Neuron (in vitro differentiated cells): ENCODE measurements around the gene TENM4.

ENCODE experiments used
- H2AFZ ChIP-seq: one replicate; pipeline ENCODE4 v1.6.1; 2013; ENCODE audit warnings: low read depth, mild to moderate bottlenecking, inconsistent platforms, low read length, moderate library complexity
- H3K27me3 ChIP-seq: one replicate; pipeline ENCODE4 v1.6.1; 2013; ENCODE audit warnings: low read length; ENCODE audit not compliant: insufficient read depth
- H3K36me3 ChIP-seq: one replicate; pipeline ENCODE4 v1.6.1; 2013; ENCODE audit warnings: low read length; ENCODE audit not compliant: insufficient read depth
- H3K4me1 ChIP-seq: one replicate; pipeline ENCODE4 v1.6.1; 2013; ENCODE audit warnings: low read length; ENCODE audit not compliant: insufficient read depth
- H3K4me3 ChIP-seq: 2 replicates; pipeline ENCODE4 v1.5.1; 2013; ENCODE audit warnings: mild to moderate bottlenecking, low read length, moderate library complexity
- H3K9me3 ChIP-seq: one replicate; pipeline ENCODE4 v1.6.1; 2013; ENCODE audit warnings: low read length

Gene TENM4

DNA sequence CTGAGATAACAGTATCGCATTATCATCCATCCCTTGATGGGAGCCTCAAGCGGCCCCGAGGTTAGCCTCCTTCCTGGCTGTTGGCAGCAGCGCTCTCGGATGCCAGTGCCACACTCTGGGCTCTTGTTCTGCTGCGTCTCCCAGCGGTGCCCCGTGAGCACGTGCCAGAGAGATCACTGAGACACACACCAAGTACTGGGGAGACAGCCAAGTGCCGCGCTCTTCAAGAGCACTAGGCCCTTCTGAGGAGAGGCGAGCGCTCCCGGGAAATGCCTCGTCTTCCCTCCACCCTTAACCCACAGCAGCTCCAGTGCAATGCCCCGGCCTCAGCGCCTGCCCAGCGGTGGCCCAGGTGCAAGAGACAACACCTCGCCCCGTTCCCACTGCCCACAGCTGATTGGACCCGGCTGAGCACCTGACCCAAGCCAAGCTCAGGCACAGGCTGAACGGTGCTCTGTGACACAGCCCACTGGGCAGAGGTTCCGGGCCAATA, 617.9 kb downstream of the TENM4 start:
- Histone ChIP-seq H3K27me3 (no peaks in the 10 kb centered on the region), H3K36me3 (no peaks in the 10 kb centered on the region)

DNA sequence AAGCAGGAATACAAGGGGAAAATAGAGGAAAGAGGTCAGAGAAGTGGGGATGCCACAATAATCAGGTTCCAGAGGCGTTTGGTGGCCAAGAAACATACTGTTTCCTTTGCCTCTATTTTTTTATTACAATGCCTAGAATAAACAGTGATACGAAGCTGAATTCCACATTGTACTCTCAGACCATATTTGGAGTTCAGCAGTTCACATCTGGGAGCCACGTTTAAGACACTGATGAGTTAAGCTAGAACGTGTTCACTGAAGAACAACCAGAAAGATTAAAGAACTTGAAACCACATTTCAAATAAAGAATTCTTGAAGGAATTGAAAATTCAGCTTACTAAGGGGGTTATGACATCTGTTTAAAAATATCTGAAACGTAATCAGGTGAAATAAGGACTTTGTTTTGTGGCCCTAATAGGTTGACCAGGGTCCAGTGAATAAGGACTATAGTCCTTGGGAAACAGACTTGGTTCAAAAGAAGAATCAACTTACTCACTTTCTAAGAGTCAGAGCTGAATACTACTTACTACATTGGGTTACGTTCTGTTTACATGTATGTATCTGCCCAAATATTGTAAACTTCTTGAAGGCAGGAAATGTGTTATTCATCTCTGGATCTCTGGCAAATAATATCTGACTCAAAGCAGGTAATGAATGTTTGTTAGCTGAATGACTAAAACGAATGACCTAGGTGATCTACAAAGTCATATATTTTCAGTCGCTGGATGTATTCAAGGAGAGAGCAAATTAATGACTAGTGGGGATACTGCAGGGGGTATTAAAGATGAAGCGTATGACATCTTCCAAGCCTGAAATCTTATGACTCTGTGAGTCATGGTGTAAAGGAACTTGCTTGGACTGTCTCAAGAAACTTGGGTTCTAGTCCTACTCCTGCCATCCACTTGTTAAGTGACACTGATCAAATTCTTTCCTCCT, 619.2 kb downstream of the TENM4 start:
- H2AFZ ChIP-seq, result no peak overlapping the region

More for the DNA sequence above, 617.9 kb downstream of the TENM4 start:
- no peak overlapping the region for H3K4me3 ChIP-seq
- H3K4me1 ChIP-seq, result peaks cover 12% of the 10 kb centered on the region
- H2AFZ ChIP-seq, result no peak overlapping the region
- H3K9me3 ChIP-seq, result no peaks in the 10 kb centered on the region

DNA sequence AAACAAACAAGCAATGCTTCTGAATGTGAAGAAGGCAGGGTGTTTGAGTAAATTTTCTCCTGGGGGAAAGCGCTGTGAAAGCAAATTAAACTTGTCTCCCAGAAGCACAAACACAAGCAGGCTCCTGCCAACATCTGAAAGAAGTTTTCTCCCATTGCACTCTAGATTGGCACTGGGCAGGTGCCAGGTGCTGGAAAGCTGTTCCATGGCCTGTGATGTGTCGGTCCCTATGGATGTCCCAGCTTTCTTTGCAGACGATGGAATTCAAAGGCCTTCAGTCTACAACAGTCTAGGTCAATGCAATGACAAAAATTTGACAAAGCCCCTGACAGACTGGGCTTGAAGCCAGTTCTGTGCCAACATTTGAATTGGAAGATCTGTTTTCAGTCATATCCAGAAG, 620.1 kb downstream of the TENM4 start:
- Histone ChIP-seq H3K4me3 (no peak overlapping the region), H3K27me3 (no peaks in the 10 kb centered on the region), H3K36me3 (no peaks in the 10 kb centered on the region), H2AFZ (no peak overlapping the region), H3K9me3 (no peaks in the 10 kb centered on the region), H3K4me1 (peaks cover 11% of the 10 kb centered on the region)

More for the DNA sequence above, 619.2 kb downstream of the TENM4 start:
- Histone ChIP-seq H3K4me1 (peaks cover 12% of the 10 kb centered on the region), H3K27me3 (no peaks in the 10 kb centered on the region), H3K9me3 (no peaks in the 10 kb centered on the region), H3K4me3 (no peak overlapping the region), H3K36me3 (no peaks in the 10 kb centered on the region)

DNA sequence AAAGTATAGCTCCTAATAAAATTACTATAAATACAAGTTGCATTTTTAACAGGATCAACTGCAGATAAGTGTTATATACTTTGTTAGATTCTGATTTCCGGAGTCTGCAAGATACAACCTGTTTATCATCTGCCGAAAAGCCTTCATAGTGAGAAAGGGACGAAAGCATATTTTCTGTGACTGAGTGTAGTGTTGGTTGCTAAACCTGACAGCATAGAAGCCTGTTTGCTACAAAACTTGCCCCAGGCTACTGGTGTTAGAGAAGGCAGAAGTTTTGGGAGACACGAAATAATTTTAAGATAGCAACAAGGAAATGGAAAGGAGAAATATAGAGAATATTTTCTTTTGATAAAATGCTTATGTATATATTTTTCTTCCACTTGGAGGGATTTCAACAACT, 622.6 kb downstream of the TENM4 start:
- H3K27me3 ChIP-seq, result no peaks in the 10 kb centered on the region
- no peak overlapping the region for H2AFZ ChIP-seq
- no peaks in the 10 kb centered on the region for H3K36me3 ChIP-seq

DNA sequence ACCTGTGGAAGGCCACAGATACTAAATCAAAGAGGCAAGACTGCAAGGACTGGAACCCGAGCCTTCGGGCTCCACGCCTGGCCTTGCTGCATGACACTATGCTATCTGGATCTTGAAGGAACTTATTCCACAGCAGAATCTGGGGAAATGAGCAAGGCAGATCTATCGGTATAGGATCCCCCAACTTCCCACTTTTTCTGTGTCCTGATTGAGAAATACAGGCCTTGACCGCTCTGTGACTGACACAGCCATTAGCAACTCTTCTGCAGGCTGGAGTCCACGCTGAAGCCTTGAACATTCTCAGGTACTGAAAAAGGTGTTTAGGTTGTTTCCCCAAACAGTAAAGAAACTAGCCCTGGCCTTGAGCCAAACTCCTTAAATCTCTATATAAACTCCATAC, 625.0 kb downstream of the TENM4 start:
- no peaks in the 10 kb centered on the region for H3K9me3 ChIP-seq
- H3K4me3 ChIP-seq, result no peak overlapping the region
- H3K36me3 ChIP-seq, result peaks cover 4% of the 10 kb centered on the region
- H2AFZ ChIP-seq, result no peak overlapping the region
- no peaks in the 10 kb centered on the region for H3K27me3 ChIP-seq
- H3K4me1 ChIP-seq, result peaks cover 10% of the 10 kb centered on the region

More for the DNA sequence above, 622.6 kb downstream of the TENM4 start:
- Histone ChIP-seq H3K9me3 (no peaks in the 10 kb centered on the region), H3K4me1 (peaks cover 3% of the 10 kb centered on the region), H3K4me3 (no peak overlapping the region)

DNA sequence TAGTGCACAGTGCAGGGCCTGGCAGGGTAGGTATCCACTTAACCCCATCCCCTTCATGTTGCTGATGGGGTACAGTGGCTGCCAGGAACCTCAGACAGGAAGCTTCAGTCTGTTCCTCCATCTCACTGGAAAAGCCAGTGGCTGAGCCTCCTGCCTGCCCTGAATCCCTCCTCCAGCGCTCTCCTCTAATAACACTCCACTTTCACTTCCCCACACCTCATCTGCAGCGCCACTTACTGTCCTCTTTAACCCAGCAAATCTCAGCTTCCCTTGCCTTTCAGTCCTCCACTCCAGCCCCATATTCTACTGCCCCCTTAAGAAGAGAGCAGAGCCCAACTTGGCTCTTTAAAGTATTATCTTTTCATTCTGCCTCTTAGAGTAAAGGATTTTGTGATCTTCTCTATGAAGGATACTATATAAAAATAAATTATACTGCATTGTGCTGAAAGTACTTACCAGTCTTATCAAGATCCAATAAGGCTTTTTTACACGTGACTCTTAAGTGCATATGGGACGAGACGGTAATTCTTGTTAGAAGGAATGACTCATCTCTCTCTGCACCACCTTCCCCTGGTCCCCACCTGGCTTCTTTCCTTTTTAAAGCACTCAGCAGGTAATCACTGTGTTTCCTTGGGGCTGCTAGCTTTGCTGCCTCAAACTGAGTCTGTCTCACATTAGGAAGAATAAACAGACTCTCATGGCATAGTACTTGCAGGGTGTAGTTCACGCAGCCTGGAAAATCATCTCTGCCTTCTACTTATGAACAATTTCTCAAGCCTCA, 628.1 kb downstream of the TENM4 start:
- no peaks in the 10 kb centered on the region for H3K27me3 ChIP-seq
- H3K9me3 ChIP-seq, result no peaks in the 10 kb centered on the region
- H3K4me1 ChIP-seq, result peaks cover 32% of the 10 kb centered on the region
- H2AFZ ChIP-seq, result no peak overlapping the region
- no peak overlapping the region for H3K4me3 ChIP-seq
- H3K36me3 ChIP-seq, result peaks cover 4% of the 10 kb centered on the region

DNA sequence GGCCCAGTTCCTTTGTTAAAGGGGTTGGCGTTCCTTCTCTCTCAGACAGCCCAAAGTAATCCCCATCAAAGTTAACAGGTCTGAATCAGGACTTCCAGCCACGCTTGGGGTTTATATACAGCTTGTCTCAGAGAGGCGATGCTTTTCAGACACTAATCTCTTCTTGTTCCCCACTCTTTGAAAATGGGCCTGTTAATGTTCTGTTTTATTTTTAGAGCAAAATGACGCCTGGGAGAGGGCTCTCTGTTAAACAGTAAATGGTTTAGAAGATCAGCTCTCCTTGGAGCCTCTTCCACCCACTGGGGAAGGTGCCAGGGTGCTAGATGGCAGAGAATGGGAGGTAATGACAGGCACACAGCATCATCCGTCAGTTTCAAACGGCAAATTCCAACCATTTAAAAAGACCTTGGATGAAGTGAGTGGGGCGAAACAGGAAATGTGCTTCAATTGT, 630.2 kb downstream of the TENM4 start:
- peak overlapping the region; percentile 18 for H2AFZ ChIP-seq
- peaks cover 4% of the 10 kb centered on the region for H3K36me3 ChIP-seq
- H3K4me1 ChIP-seq, result peaks cover 32% of the 10 kb centered on the region
- H3K27me3 ChIP-seq, result no peaks in the 10 kb centered on the region
- H3K9me3 ChIP-seq, result no peaks in the 10 kb centered on the region
- no peak overlapping the region for H3K4me3 ChIP-seq

DNA sequence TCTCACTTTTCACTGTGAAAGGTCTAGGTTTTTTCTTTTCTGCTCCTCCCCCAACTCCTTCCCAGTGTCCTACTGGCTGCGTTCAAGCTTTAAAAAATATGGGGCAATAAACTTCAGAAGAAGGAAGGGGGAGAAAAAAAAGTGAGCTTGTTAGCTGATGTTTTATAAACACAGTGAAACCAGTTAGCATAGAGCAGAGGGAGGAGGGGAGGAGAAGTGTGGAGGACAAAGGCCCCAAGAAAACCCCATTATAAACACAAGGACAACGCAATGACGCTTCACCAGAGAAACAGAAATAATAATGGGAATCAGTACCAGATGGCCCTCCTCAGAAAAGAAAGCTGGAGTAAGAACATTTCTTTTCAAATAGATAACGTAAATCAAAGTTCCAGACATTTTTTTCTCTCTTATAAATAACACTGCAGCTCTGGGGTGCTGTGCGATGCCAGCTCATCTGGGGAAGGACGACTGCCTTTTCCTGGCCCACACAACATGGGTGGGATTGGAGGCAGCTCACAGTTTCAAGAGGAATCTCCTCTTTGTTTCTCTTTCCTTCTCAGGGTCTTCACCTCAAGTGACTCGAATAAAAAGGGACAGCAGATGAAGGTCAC, 630.8 kb downstream of the TENM4 start:
- H3K9me3 ChIP-seq, result no peaks in the 10 kb centered on the region
- H2AFZ ChIP-seq, result peak overlapping the region; percentile 18
- no peak overlapping the region for H3K4me3 ChIP-seq
- peaks cover 32% of the 10 kb centered on the region for H3K4me1 ChIP-seq
- peaks cover 4% of the 10 kb centered on the region for H3K36me3 ChIP-seq
- H3K27me3 ChIP-seq, result no peaks in the 10 kb centered on the region

DNA sequence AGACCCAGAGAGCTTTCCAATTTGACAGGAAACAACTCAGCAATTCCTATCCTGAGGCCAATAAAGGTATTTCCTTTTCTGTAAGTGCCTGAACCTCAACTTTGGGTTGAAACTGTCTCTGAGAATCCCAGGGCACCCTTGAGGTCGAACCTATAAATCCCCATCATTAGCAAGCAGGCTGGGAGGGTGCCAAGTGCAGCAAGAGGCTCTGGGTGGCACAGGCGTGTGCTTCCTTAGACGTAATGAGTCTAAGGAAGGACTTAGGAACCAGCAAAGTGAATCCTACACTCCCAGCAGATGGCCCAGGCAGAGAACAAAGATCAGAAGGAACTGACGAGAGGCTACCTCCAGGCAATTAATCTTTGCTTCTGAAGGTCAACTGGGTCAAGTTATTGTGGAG, 631.9 kb downstream of the TENM4 start:
- Histone ChIP-seq H3K4me3 (no peak overlapping the region), H3K9me3 (no peaks in the 10 kb centered on the region), H3K36me3 (peaks cover 8% of the 10 kb centered on the region), H3K4me1 (peaks cover 32% of the 10 kb centered on the region), H3K27me3 (no peaks in the 10 kb centered on the region), H2AFZ (no peak overlapping the region)

DNA sequence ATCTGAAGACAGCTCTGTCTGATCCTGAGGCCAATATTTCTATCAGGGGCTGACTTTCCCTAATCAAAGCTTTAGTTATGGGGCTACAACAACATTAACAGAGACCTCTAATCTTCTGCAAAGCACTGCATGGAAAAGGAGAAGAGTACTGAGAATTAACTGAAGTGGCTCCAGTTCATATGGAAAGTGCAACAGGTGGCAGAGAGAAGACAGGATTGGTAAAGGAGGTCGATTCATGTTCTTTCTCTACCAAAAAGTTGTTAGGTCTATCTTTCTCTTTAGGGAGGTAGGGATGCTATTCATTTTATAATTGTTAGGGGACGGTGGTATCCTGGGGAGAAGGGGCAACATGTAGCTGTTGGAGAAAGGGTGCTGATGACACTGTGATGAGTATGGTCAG, 633.5 kb downstream of the TENM4 start:
- Histone ChIP-seq H3K4me1 (peaks cover 32% of the 10 kb centered on the region), H3K9me3 (no peaks in the 10 kb centered on the region), H2AFZ (no peak overlapping the region), H3K27me3 (no peaks in the 10 kb centered on the region), H3K36me3 (peaks cover 8% of the 10 kb centered on the region), H3K4me3 (no peak overlapping the region)

DNA sequence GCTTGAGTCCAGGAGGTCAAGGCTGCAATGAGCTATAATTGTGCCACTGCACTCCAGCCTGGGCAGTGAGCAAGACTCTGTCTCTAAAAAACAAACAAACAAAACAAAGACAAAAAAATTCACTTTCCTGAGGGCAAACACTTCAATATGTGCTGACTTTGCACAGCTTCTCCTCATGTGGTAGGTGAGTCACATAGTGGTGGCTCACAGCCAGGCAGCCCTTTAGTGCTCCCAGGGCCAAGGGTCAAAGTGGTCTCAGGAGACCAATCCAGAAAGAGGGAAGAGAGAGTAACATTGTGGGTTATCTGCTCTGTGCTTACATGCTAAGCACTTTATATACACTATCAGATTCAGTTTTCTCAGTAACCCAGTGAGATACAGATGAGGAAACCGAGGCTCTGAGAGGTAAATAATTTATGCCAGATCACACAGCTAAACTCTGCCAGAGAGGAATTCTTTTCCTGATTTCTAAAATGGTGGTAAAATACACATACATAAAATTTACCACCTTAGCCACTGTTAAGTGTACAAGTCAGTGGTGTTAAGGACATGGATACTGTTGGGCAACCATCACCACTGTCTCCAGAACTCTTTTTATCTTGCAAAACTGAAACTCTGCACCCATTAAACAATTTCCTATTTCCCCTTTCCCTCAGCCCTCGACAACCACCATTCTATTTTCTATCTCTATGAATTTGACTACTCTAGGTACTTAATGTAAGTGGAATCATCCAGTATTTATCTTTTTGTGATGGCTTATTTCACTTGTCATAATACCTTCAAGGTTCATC, 634.4 kb downstream of the TENM4 start:
- H2AFZ ChIP-seq, result no peak overlapping the region
- H3K4me3 ChIP-seq, result no peak overlapping the region
- H3K36me3 ChIP-seq, result peaks cover 4% of the 10 kb centered on the region
- H3K4me1 ChIP-seq, result peaks cover 35% of the 10 kb centered on the region
- no peaks in the 10 kb centered on the region for H3K27me3 ChIP-seq
- no peaks in the 10 kb centered on the region for H3K9me3 ChIP-seq

DNA sequence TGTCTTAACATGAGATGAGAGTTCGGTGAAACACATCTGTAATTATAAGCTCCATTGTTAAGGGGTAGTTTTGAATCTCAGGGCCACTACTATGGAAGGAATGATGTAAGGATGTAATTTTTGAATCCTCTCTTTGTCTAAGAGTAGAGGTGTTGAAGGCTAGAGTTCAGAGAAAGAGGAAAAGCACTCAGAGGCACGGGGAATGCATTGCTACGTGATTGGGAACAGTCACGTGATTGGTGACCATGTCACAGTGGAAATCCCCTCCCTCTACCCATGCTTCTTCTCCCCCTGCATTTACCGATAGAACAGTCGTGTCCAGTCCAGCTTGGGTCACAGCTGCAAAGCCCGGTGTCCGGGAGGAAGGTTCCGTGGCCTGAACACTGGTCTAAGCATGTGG, 635.8 kb downstream of the TENM4 start:
- peaks cover 22% of the 10 kb centered on the region for H3K4me1 ChIP-seq

More for the DNA sequence above, 635.8 kb downstream of the TENM4 start:
- no peaks in the 10 kb centered on the region for H3K27me3 ChIP-seq
- no peak overlapping the region for H3K4me3 ChIP-seq
- no peaks in the 10 kb centered on the region for H3K9me3 ChIP-seq
- H2AFZ ChIP-seq, result no peak overlapping the region
- H3K36me3 ChIP-seq, result peaks cover 4% of the 10 kb centered on the region
